ENCODE measurements around the gene WDR45B. TPM values are rescaled to one million over a fixed set of nuclear protein-coding genes. Genes with fewer than 3 reads are reported as not detected.
A peak's percentile ranks its signal among the peaks of the same experiment; 100 is the strongest.

Gene WDR45B
- polyA plus RNA-seq (2013, experiment 1 of 4), result 91.6 TPM
- polyA plus RNA-seq (2013, experiment 2 of 4), result 92.5 TPM
- 82.7 TPM for polyA plus RNA-seq (2013, experiment 3 of 4)
- polyA plus RNA-seq (2013, experiment 4 of 4), result 87.9 TPM

GRCh38 chr17:82648165-82648668 is at the start of gene WDR45B:
WDR45B (minus strand) TSS chr17:82648444; CDS start chr17:82648340, 104 bp downstream.
- no peaks in the 10 kb centered on the region for H3K27me3 ChIP-seq (ENCODE audit: control insufficient read depth, insufficient read depth, low read length, poor library complexity, severe bottlenecking)
- WGBS, 2 experiments, result 1 to 2% methylated on average over 52 to 67 of the region's 67 CpGs
- H3K36me3 ChIP-seq (ENCODE audit: control insufficient read depth, insufficient read depth, low read length), result peaks cover 6% of the 10 kb centered on the region
- H3K4me1 ChIP-seq (ENCODE audit: control insufficient read depth, insufficient read depth, low read length), result peaks cover 3% of the 10 kb centered on the region
- peak within 1 kb of the TSS; percentile 92 for H3K27ac ChIP-seq (ENCODE audit: insufficient read depth, low read depth, low read length, poor library complexity, severe bottlenecking)
- H3K9me3 ChIP-seq (ENCODE audit: control insufficient read depth, low read length), result no peaks in the 10 kb centered on the region
- peak within 1 kb of the TSS; percentile 87 for H3K4me3 ChIP-seq (ENCODE audit: insufficient read depth, low read depth, low read length)

DNA sequence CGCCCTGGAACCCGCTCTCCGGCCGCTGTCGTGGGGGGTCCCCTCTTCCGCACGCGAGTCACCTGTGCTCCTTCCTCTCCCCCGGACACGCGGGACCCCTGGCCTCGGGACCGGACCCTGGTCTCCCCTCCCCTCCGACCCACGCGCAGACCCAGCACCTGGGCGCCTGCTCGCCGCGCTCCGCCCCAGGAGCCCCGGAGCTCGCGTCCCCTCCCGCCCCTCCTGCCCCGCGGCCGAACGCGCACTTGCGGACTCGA is 49.5 kb upstream of the WDR45B start:
- WGBS, 2 experiments, result 6 to 7% methylated on average over 32 of the region's 32 CpGs

GRCh38 chr17:82696916-82697807 is 48.9 kb upstream of the WDR45B start:
- H3K4me3 ChIP-seq (ENCODE audit: insufficient read depth, low read depth, low read length), result peak overlapping the region; percentile 61
- no peaks in the 10 kb centered on the region for H3K9me3 ChIP-seq (ENCODE audit: control insufficient read depth, low read length)
- no peak overlapping the region for H3K27ac ChIP-seq (ENCODE audit: insufficient read depth, low read depth, low read length, poor library complexity, severe bottlenecking)
- 35 to 36% methylated on average over 48 of the region's 48 CpGs for WGBS, 2 experiments
- H3K36me3 ChIP-seq (ENCODE audit: control insufficient read depth, insufficient read depth, low read length), result no peaks in the 10 kb centered on the region
- peaks cover 10% of the 10 kb centered on the region for H3K4me1 ChIP-seq (ENCODE audit: control insufficient read depth, insufficient read depth, low read length)
- H3K27me3 ChIP-seq (ENCODE audit: control insufficient read depth, insufficient read depth, low read length, poor library complexity, severe bottlenecking), result peaks cover 53% of the 10 kb centered on the region

More for the DNA sequence above, 49.5 kb upstream of the WDR45B start:
- peaks cover 53% of the 10 kb centered on the region for H3K27me3 ChIP-seq (ENCODE audit: control insufficient read depth, insufficient read depth, low read length, poor library complexity, severe bottlenecking)
- peak overlapping the region; percentile 61 for H3K4me3 ChIP-seq (ENCODE audit: insufficient read depth, low read depth, low read length)
- no peak overlapping the region for H3K27ac ChIP-seq (ENCODE audit: insufficient read depth, low read depth, low read length, poor library complexity, severe bottlenecking)
- no peaks in the 10 kb centered on the region for H3K9me3 ChIP-seq (ENCODE audit: control insufficient read depth, low read length)
- H3K36me3 ChIP-seq (ENCODE audit: control insufficient read depth, insufficient read depth, low read length), result no peaks in the 10 kb centered on the region
- peaks cover 12% of the 10 kb centered on the region for H3K4me1 ChIP-seq (ENCODE audit: control insufficient read depth, insufficient read depth, low read length)

GRCh38 chr17:82696259-82696658 is 48.0 kb upstream of the WDR45B start:
- Histone ChIP-seq H3K36me3 (ENCODE audit: control insufficient read depth, insufficient read depth, low read length) (no peaks in the 10 kb centered on the region), H3K4me3 (ENCODE audit: insufficient read depth, low read depth, low read length) (no peak overlapping the region), H3K9me3 (ENCODE audit: control insufficient read depth, low read length) (no peaks in the 10 kb centered on the region), H3K27me3 (ENCODE audit: control insufficient read depth, insufficient read depth, low read length, poor library complexity, severe bottlenecking) (peaks cover 53% of the 10 kb centered on the region), H3K27ac (ENCODE audit: insufficient read depth, low read depth, low read length, poor library complexity, severe bottlenecking) (no peak overlapping the region), H3K4me1 (ENCODE audit: control insufficient read depth, insufficient read depth, low read length) (peaks cover 10% of the 10 kb centered on the region)
- WGBS, 2 experiments, result 86 to 88% methylated on average over 14 to 15 of the region's 17 CpGs

GRCh38 chr17:82694647-82695046 is 46.4 kb upstream of the WDR45B start:
- H3K27me3 ChIP-seq (ENCODE audit: control insufficient read depth, insufficient read depth, low read length, poor library complexity, severe bottlenecking), result peaks cover 37% of the 10 kb centered on the region
- peaks cover 10% of the 10 kb centered on the region for H3K4me1 ChIP-seq (ENCODE audit: control insufficient read depth, insufficient read depth, low read length)
- H3K36me3 ChIP-seq (ENCODE audit: control insufficient read depth, insufficient read depth, low read length), result no peaks in the 10 kb centered on the region
- no peak overlapping the region for H3K4me3 ChIP-seq (ENCODE audit: insufficient read depth, low read depth, low read length)
- H3K27ac ChIP-seq (ENCODE audit: insufficient read depth, low read depth, low read length, poor library complexity, severe bottlenecking), result no peak overlapping the region
- 64 to 73% methylated on average over 2 of the region's 2 CpGs for WGBS, 2 experiments
- no peaks in the 10 kb centered on the region for H3K9me3 ChIP-seq (ENCODE audit: control insufficient read depth, low read length)

DNA sequence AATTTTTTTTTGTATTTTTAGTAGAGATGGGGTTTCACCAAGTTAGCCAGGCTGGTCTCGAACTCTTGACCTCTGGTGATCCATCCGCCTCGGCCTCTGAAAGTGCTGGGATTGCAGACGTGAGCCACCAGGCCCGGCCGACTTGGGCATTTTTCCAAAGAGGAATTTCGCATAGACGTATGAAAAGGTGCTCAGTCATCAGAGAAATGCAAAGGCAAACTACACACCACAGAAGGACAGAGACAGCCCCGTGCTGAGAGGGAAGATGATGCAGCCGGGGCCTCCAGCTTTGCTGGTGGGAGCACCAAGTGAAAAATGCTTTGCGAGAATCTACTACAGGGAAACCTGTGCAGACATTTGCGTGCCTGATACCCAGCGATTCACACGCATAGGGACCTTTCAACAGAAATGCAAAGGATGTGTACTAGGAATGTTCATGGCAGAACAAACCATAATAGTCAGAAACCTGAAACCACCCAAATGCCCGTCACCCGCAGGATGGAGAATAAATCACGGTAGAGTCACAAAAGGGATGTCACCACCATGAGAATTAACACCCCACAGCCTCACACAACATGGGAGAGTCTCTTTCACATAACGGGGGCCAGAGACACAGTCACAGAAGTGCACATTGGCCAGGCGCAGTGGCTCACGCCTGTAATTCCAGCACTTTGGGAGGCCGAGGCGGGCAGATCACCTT is 45.1 kb upstream of the WDR45B start:
- Histone ChIP-seq H3K27ac (ENCODE audit: insufficient read depth, low read depth, low read length, poor library complexity, severe bottlenecking) (no peak overlapping the region), H3K9me3 (ENCODE audit: control insufficient read depth, low read length) (no peaks in the 10 kb centered on the region), H3K36me3 (ENCODE audit: control insufficient read depth, insufficient read depth, low read length) (no peaks in the 10 kb centered on the region), H3K27me3 (ENCODE audit: control insufficient read depth, insufficient read depth, low read length, poor library complexity, severe bottlenecking) (peaks cover 29% of the 10 kb centered on the region), H3K4me3 (ENCODE audit: insufficient read depth, low read depth, low read length) (no peak overlapping the region), H3K4me1 (ENCODE audit: control insufficient read depth, insufficient read depth, low read length) (peaks cover 10% of the 10 kb centered on the region)
- WGBS, 2 experiments, result 91 to 93% methylated on average over 22 of the region's 22 CpGs

DNA sequence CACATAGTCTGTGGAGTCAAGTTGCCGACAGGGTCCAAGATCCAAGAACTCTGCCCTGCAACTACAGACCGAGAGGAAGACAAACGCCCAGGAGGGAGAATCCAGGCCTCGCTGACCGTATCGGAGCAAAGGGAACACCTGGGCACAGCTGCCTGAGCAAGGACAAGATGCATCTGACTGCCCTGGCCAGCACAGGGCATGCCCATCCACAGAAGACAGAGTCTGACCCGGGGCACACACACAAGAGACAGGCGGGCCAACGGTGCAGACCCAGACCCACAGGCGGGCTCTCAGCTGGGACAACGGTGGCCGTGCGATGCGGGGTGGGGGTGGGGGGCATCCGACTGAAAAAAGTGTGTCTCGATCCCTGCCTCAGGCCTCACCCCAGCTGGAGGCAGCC is 44.0 kb upstream of the WDR45B start:
- Histone ChIP-seq H3K4me3 (ENCODE audit: insufficient read depth, low read depth, low read length) (no peak overlapping the region), H3K4me1 (ENCODE audit: control insufficient read depth, insufficient read depth, low read length) (peaks cover 4% of the 10 kb centered on the region), H3K27me3 (ENCODE audit: control insufficient read depth, insufficient read depth, low read length, poor library complexity, severe bottlenecking) (peaks cover 20% of the 10 kb centered on the region), H3K9me3 (ENCODE audit: control insufficient read depth, low read length) (no peaks in the 10 kb centered on the region), H3K36me3 (ENCODE audit: control insufficient read depth, insufficient read depth, low read length) (no peaks in the 10 kb centered on the region), H3K27ac (ENCODE audit: insufficient read depth, low read depth, low read length, poor library complexity, severe bottlenecking) (no peak overlapping the region)
- WGBS, 2 experiments, result 84 to 87% methylated on average over 16 of the region's 16 CpGs

GRCh38 chr17:82691714-82692113 is 43.5 kb upstream of the WDR45B start:
- Histone ChIP-seq H3K27me3 (ENCODE audit: control insufficient read depth, insufficient read depth, low read length, poor library complexity, severe bottlenecking) (peaks cover 14% of the 10 kb centered on the region), H3K9me3 (ENCODE audit: control insufficient read depth, low read length) (no peaks in the 10 kb centered on the region), H3K27ac (ENCODE audit: insufficient read depth, low read depth, low read length, poor library complexity, severe bottlenecking) (no peak overlapping the region), H3K4me1 (ENCODE audit: control insufficient read depth, insufficient read depth, low read length) (no peaks in the 10 kb centered on the region), H3K4me3 (ENCODE audit: insufficient read depth, low read depth, low read length) (no peak overlapping the region), H3K36me3 (ENCODE audit: control insufficient read depth, insufficient read depth, low read length) (no peaks in the 10 kb centered on the region)
- WGBS, 2 experiments, result 92% methylated on average over 9 to 11 of the region's 17 CpGs

DNA sequence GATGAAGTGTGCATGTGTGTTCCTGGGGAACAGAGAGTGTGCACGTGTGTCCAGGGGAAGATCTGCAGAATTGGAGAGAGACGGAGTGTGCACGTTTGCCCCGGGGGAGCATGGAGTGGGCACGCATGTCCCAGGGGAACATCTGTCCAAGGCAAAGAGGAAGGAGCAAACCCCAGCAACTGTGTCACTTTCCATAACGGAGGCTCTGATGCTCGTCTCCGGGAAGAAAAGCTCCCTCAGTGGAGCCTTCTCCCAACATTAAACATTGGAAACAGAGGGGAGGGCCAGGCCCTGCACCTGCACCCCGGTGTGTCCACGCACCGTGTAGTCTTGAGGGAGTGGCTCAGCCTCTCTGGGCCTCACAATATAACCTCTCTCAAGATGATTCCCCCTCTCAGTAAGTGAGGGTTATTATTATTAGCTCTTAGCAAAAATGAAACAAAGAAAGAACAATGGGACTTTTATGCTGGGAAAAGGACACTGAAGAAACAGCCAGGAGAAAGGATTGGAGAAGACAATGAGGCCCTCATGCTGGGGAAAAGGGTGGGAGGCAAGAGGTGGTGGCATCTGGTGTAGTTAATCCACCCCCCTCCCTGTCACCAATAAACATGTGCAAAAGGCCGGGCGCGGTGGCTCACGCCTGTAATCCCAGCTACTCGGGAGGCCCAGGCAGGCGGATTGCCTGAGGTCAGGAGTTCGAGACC is 42.7 kb upstream of the WDR45B start:
- H3K4me1 ChIP-seq (ENCODE audit: control insufficient read depth, insufficient read depth, low read length), result no peaks in the 10 kb centered on the region
- H3K27me3 ChIP-seq (ENCODE audit: control insufficient read depth, insufficient read depth, low read length, poor library complexity, severe bottlenecking), result peaks cover 7% of the 10 kb centered on the region
- H3K4me3 ChIP-seq (ENCODE audit: insufficient read depth, low read depth, low read length), result no peak overlapping the region
- 91 to 92% methylated on average over 18 of the region's 18 CpGs for WGBS, 2 experiments
- H3K27ac ChIP-seq (ENCODE audit: insufficient read depth, low read depth, low read length, poor library complexity, severe bottlenecking), result no peak overlapping the region
- no peaks in the 10 kb centered on the region for H3K36me3 ChIP-seq (ENCODE audit: control insufficient read depth, insufficient read depth, low read length)
- no peaks in the 10 kb centered on the region for H3K9me3 ChIP-seq (ENCODE audit: control insufficient read depth, low read length)

- WGBS, 2 experiments, result 88 to 90% methylated on average over 8 of the region's 8 CpGs
- Histone ChIP-seq H3K27ac (ENCODE audit: insufficient read depth, low read depth, low read length, poor library complexity, severe bottlenecking) (no peak overlapping the region), H3K36me3 (ENCODE audit: control insufficient read depth, insufficient read depth, low read length) (no peaks in the 10 kb centered on the region), H3K9me3 (ENCODE audit: control insufficient read depth, low read length) (no peaks in the 10 kb centered on the region), H3K27me3 (ENCODE audit: control insufficient read depth, insufficient read depth, low read length, poor library complexity, severe bottlenecking) (no peaks in the 10 kb centered on the region), H3K4me3 (ENCODE audit: insufficient read depth, low read depth, low read length) (no peak overlapping the region), H3K4me1 (ENCODE audit: control insufficient read depth, insufficient read depth, low read length) (no peaks in the 10 kb centered on the region)
Measured at GRCh38 chr17:82689077-82689476, 40.8 kb upstream of the WDR45B start.

Data from ectodermal cell (in vitro differentiated cells).